HEK293 (cell line): ENCODE data around the gene SAMD11.
A peak's percentile ranks its signal among the peaks of the same experiment; 100 is the strongest.

Experiments
- HOXC10 ChIP-seq: sonication (generic); formaldehyde crosslinking; IDR thresholded peaks from 2 replicates; pipeline ENCODE4 v1.8.1; 2023; ENCODE audit warnings: mild to moderate bottlenecking, missing genetic modification reagents
- PRDM4 ChIP-seq: fragments of 450-650 bp; formaldehyde crosslinking; IDR thresholded peaks from 2 replicates; pipeline ENCODE4 v1.5.1; 2017; ENCODE audit warnings: missing biosample characterization, missing genetic modification characterization
- ZBTB10 ChIP-seq: fragments of 450-650 bp; formaldehyde crosslinking; IDR thresholded peaks from 2 replicates; pipeline ENCODE4 v1.5.1; 2016; ENCODE audit warnings: missing biosample characterization, missing genetic modification characterization
- ZBTB26 ChIP-seq: fragments of 450-650 bp; formaldehyde crosslinking; optimal IDR thresholded peaks from 2 replicates; pipeline ENCODE3; 2016; ENCODE audit warnings: missing biosample characterization, mild to moderate bottlenecking, missing genetic modification characterization
- ZBTB44 ChIP-seq: fragments of 450-650 bp; IDR thresholded peaks from 2 replicates; pipeline ENCODE4 v1.5.1; 2018; ENCODE audit warnings: missing biosample characterization, mild to moderate bottlenecking, missing genetic modification characterization
- ZBTB49 ChIP-seq: fragments of 450-650 bp; formaldehyde crosslinking; IDR thresholded peaks from 2 replicates; pipeline ENCODE4 v1.5.1; 2016; ENCODE audit warnings: missing biosample characterization, missing genetic modification characterization, low read depth
- ZNF132 ChIP-seq: fragments of 450-650 bp; formaldehyde crosslinking; IDR thresholded peaks from 2 replicates; pipeline ENCODE4 v1.5.1; 2017; ENCODE audit warnings: missing biosample characterization, missing genetic modification characterization, borderline replicate concordance
- ZNF140 ChIP-seq: fragments of 450-650 bp; formaldehyde crosslinking; IDR thresholded peaks from 2 replicates; pipeline ENCODE4 v1.5.1; 2016; ENCODE audit warnings: missing biosample characterization, missing genetic modification characterization
- ZNF174 ChIP-seq: fragments of 450-650 bp; formaldehyde crosslinking; IDR thresholded peaks from 2 replicates; pipeline ENCODE4 v1.5.0; 2017; ENCODE audit warnings: missing biosample characterization, mild to moderate bottlenecking, missing genetic modification characterization
- ZNF19 ChIP-seq: fragments of 450-650 bp; formaldehyde crosslinking; IDR thresholded peaks from 2 replicates; pipeline ENCODE4; 2016; ENCODE audit warnings: missing biosample characterization, missing genetic modification characterization, low read depth
- ZNF302 ChIP-seq: fragments of 450-650 bp; formaldehyde crosslinking; IDR thresholded peaks from 2 replicates; pipeline ENCODE4 v1.5.1; 2016; ENCODE audit warnings: missing biosample characterization, missing genetic modification characterization, low read depth
- ZNF311 ChIP-seq: fragments of 450-650 bp; formaldehyde crosslinking; IDR thresholded peaks from 2 replicates; pipeline ENCODE4 v1.5.1; 2017; ENCODE audit warnings: missing biosample characterization, missing genetic modification characterization, borderline replicate concordance
- ZNF324 ChIP-seq: fragments of 450-650 bp; formaldehyde crosslinking; IDR thresholded peaks from 2 replicates; pipeline ENCODE4 v1.5.1; 2016; ENCODE audit warnings: missing biosample characterization, missing genetic modification characterization
- ZNF335 ChIP-seq: fragments of 450-650 bp; formaldehyde crosslinking; conservative IDR thresholded peaks from 2 replicates; pipeline ENCODE4 v1.5.1; 2016; ENCODE audit warnings: missing biosample characterization, missing genetic modification characterization
- ZNF350 ChIP-seq: fragments of 450-650 bp; formaldehyde crosslinking; IDR thresholded peaks from 2 replicates; pipeline ENCODE4 v1.5.0; 2017; ENCODE audit warnings: missing biosample characterization, mild to moderate bottlenecking, missing genetic modification characterization
- ZNF37A ChIP-seq: fragments of 450-650 bp; IDR thresholded peaks from 2 replicates; pipeline ENCODE4 v1.5.1; 2018; ENCODE audit warnings: missing biosample characterization, missing genetic modification characterization
- ZNF488 ChIP-seq: fragments of 450-650 bp; formaldehyde crosslinking; IDR thresholded peaks from 2 replicates; pipeline ENCODE4 v1.5.1; 2016; ENCODE audit warnings: missing biosample characterization, missing genetic modification characterization
- ZNF510 ChIP-seq: fragments of 450-650 bp; formaldehyde crosslinking; IDR thresholded peaks from 2 replicates; pipeline ENCODE4 v1.5.1; 2018; ENCODE audit warnings: mild to moderate bottlenecking, missing genetic modification characterization, missing biosample characterization; ENCODE audit not compliant: insufficient replicate concordance
- ZNF514 ChIP-seq: fragments of 450-650 bp; formaldehyde crosslinking; IDR thresholded peaks from 2 replicates; pipeline ENCODE4 v1.5.1; 2016; ENCODE audit warnings: missing biosample characterization, missing genetic modification characterization
- ZNF544 ChIP-seq: fragments of 450-650 bp; formaldehyde crosslinking; IDR thresholded peaks from 2 replicates; pipeline ENCODE4 v1.5.0; 2017; ENCODE audit warnings: missing biosample characterization, missing genetic modification characterization
- ZNF560 ChIP-seq: fragments of 450-650 bp; formaldehyde crosslinking; IDR thresholded peaks from 2 replicates; pipeline ENCODE4 v1.5.1; 2017; ENCODE audit warnings: missing biosample characterization, missing genetic modification characterization, borderline replicate concordance
- ZNF626 ChIP-seq: fragments of 450-650 bp; sonication (Bioruptor Pico); formaldehyde crosslinking; IDR thresholded peaks from 2 replicates; pipeline ENCODE4 v1.5.1; 2018; ENCODE audit warnings: missing biosample characterization, missing genetic modification characterization, inconsistent platforms
- ZNF664 ChIP-seq: fragments of 450-650 bp; formaldehyde crosslinking; IDR thresholded peaks from 2 replicates; pipeline ENCODE4 v1.5.1; 2016; ENCODE audit warnings: missing biosample characterization, missing genetic modification characterization
- ZSCAN18 ChIP-seq: fragments of 450-650 bp; formaldehyde crosslinking; IDR thresholded peaks from 2 replicates; pipeline ENCODE4 v1.5.1; 2016; ENCODE audit warnings: missing biosample characterization, missing genetic modification characterization
- ZSCAN30 ChIP-seq: fragments of 450-650 bp; IDR thresholded peaks from 2 replicates; pipeline ENCODE4 v1.5.1; 2018; ENCODE audit warnings: missing biosample characterization, mild to moderate bottlenecking, missing genetic modification characterization, moderate library complexity

SAMD11 gene

GRCh38 chr1:923131-923990, at the start of gene SAMD11 (continued):
- no peak for TF ChIP-seq ZNF488 (tag by site-specific recombination)
- no peak for TF ChIP-seq ZNF560 (tag by site-specific recombination)
- TF ChIP-seq ZNF37A (tag by site-specific recombination) = peak; percentile 64; the same call in 1 of the 2 replicates
- no peak for TF ChIP-seq ZNF19 (tag by site-specific recombination)
- no peak for TF ChIP-seq ZNF544
- peak; percentile 82 for TF ChIP-seq ZSCAN30 (tag by site-specific recombination)
- no peak for TF ChIP-seq ZNF350 (tag by site-specific recombination)
- TF ChIP-seq ZNF514 (tag by site-specific recombination) = no peak
- no peak for TF ChIP-seq ZNF335 (tag by site-specific recombination)
- no peak for TF ChIP-seq ZBTB49 (tag by site-specific recombination)
- TF ChIP-seq ZNF140 (tag by site-specific recombination) = no peak
- TF ChIP-seq ZBTB44 (tag by site-specific recombination) = peak; percentile 66
- no peak for TF ChIP-seq ZBTB10
- no peak for TF ChIP-seq ZNF664 (tag by site-specific recombination)
- no peak for TF ChIP-seq ZSCAN18
- TF ChIP-seq ZNF174 (tag by site-specific recombination) = no peak
- TF ChIP-seq PRDM4 (tag by site-specific recombination) = no peak
- no peak for TF ChIP-seq ZNF324 (tag by site-specific recombination)
- no peak for TF ChIP-seq HOXC10
- TF ChIP-seq ZNF132 = no peak
- TF ChIP-seq ZNF510 (tag by site-specific recombination) = no peak
- no peak for TF ChIP-seq ZNF302 (tag by site-specific recombination)
- no peak for TF ChIP-seq ZNF626 (tag by site-specific recombination)
- TF ChIP-seq ZNF311 (tag by site-specific recombination) = no peak
- TF ChIP-seq ZBTB26 (tag by site-specific recombination) = peak; percentile 57
